Liver (tissue), 9 donors: ENCODE measurements around the gene MMS22L. TPM values are rescaled to one million over a fixed set of nuclear protein-coding genes. Genes with fewer than 3 reads are reported as not detected.

Experiments
- DNase-seq: peaks from one replicate; pipeline ENCODE4 v3.0.0-alpha.2; 2017; ENCODE audit warnings: low spot score
- H3K27ac ChIP-seq, 2 donors: one replicate each; pipeline ENCODE4 v1.7.0; 2013; ENCODE audit warnings: inconsistent platforms in 2 of 2, low read length in 2 of 2, control low read depth in 1 of 2, low read depth in 1 of 2, mild to moderate bottlenecking in 1 of 2
- H3K27me3 ChIP-seq, 4 donors: one replicate each; pipeline versions ENCODE4 v1.6.1 to v1.7.0; 2013; ENCODE audit warnings: low read length in 3 of 4, inconsistent platforms in 1 of 4, mild to moderate bottlenecking in 1 of 4, moderate library complexity in 1 of 4; ENCODE audit not compliant: control insufficient read depth in 4 of 4, insufficient read depth in 4 of 4
- H3K36me3 ChIP-seq, 4 donors: one replicate each; pipeline versions ENCODE4 v1.6.1 to v1.7.0; 2013; ENCODE audit warnings: low read length in 3 of 4, mild to moderate bottlenecking in 3 of 4, low read depth in 1 of 4, moderate library complexity in 1 of 4; ENCODE audit not compliant: control insufficient read depth in 4 of 4, insufficient read depth in 3 of 4
- H3K4me1 ChIP-seq, 4 donors: one replicate each; pipeline versions ENCODE4 v1.6.1 to v1.7.0; 2013; ENCODE audit warnings: low read length in 3 of 4, mild to moderate bottlenecking in 3 of 4, moderate library complexity in 1 of 4; ENCODE audit not compliant: control insufficient read depth in 4 of 4, insufficient read depth in 4 of 4
- H3K4me3 ChIP-seq, 3 donors: one replicate each; pipeline versions ENCODE4 v1.6.1 to v1.7.0; 2013; ENCODE audit warnings: low read length in 3 of 3, control low read depth in 1 of 3, low read depth in 1 of 3, mild to moderate bottlenecking in 1 of 3
- H3K9ac ChIP-seq, 2 donors: one replicate each; pipeline ENCODE4 v1.7.0; 2013; ENCODE audit warnings: low read length in 2 of 2, mild to moderate bottlenecking in 2 of 2, moderate library complexity in 2 of 2, control low read depth in 1 of 2, low read depth in 1 of 2
- H3K9me3 ChIP-seq, 4 donors: one replicate each; pipeline versions ENCODE4 v1.6.1 to v1.7.0; 2013; ENCODE audit warnings: low read length in 3 of 4; ENCODE audit not compliant: control insufficient read depth in 4 of 4
- EGR1 ChIP-seq, 2 donors: IDR thresholded peaks; 2 replicates each; pipeline ENCODE4 v1.6.1; 2016 to 2018; ENCODE audit warnings: antibody characterized with exemption in 2 of 2, low read depth in 2 of 2
- FOXA1 ChIP-seq: IDR thresholded peaks from 2 replicates; pipeline ENCODE4 v1.6.1; 2016; ENCODE audit warnings: antibody characterized with exemption
- GABPA ChIP-seq, 2 donors: IDR thresholded peaks in 1 of 2; conservative IDR thresholded peaks in 1 of 2; 2 replicates each; pipeline ENCODE4 v1.6.1; 2016; ENCODE audit warnings: antibody characterized with exemption in 2 of 2, mild to moderate bottlenecking in 1 of 2, moderate library complexity in 1 of 2
- HNF4G ChIP-seq: IDR thresholded peaks from 2 replicates; pipeline ENCODE4 v1.6.1; 2016; ENCODE audit warnings: antibody characterized with exemption
- JUND ChIP-seq, 2 donors: IDR thresholded peaks; 2 replicates each; pipeline ENCODE4 v1.6.1; 2016; ENCODE audit warnings: antibody characterized with exemption in 2 of 2
- NR2F2 ChIP-seq: IDR thresholded peaks from 2 replicates; pipeline ENCODE4 v1.6.1; 2016; ENCODE audit warnings: antibody characterized with exemption
- RXRA ChIP-seq, 2 donors: IDR thresholded peaks; 2 replicates each; pipeline ENCODE4 v1.6.1; 2017 to 2018; ENCODE audit warnings: antibody characterized with exemption in 2 of 2, mild to moderate bottlenecking in 1 of 2
- YY1 ChIP-seq: IDR thresholded peaks from 2 replicates; pipeline ENCODE4 v1.6.1; 2016; ENCODE audit warnings: antibody characterized with exemption, mild to moderate bottlenecking
- WGBS: extraction: QIAGEN DNeasy Blood & Tissue Kit; methylation state at CpG from one replicate; pipeline ENCODE4 v1.1.7; 2013; 5-methylcytosine and 5-hydroxymethylcytosine counted together
- polyA plus RNA-seq, 2 donors: library from polyadenylated mRNA; stranded (reverse) in 1 of 2; unstranded in 1 of 2; fragments of 200-250 nt in 1 of 2; fragments of >200 nt in 1 of 2; fragmentation: Nextera tagmentation in 1 of 2; extraction: Ambion mirVana in 1 of 2; gene quantifications; one replicate each; pipeline versions ENCODE4 v1.2.1 to v1.2.3, GENCODE V29; 2013 to 2015
- total RNA-seq, 2 donors: library from RNA; depleted of rRNA; stranded (reverse); fragments of >200 nt; gene quantifications; one replicate each; pipeline ENCODE4 v1.2.3, GENCODE V29; 2014
- TF ChIP-seq, protein P1 (sequence below): IDR thresholded peaks from 2 replicates; pipeline ENCODE4 v1.6.1; 2016; ENCODE audit warnings: antibody characterized with exemption
- TF ChIP-seq, protein P2 (sequence below): fragments of 150-350 bp; IDR thresholded peaks from 2 replicates; pipeline ENCODE4 v1.5.1; 2017; ENCODE audit warnings: improper control_type of control experiment, low read depth, low read length; ENCODE audit not compliant: missing input control
- TF ChIP-seq, protein P3 (sequence below): IDR thresholded peaks from 2 replicates; pipeline ENCODE4 v1.6.1; 2016; ENCODE audit warnings: antibody characterized with exemption
- TF ChIP-seq, protein P4 (sequence below): IDR thresholded peaks from 2 replicates; pipeline ENCODE4 v1.6.1; 2016; ENCODE audit warnings: antibody characterized with exemption, mild to moderate bottlenecking
- donor health status: healthy.
- donor health status: healthy.
- donor health status: healthy.
- donor health status: healthy.
- donor health status: healthy.

The MMS22L gene
- total and polyA plus RNA-seq, 4 donors: 0.32 to 14.9 (median 2.6) TPM

DNA sequence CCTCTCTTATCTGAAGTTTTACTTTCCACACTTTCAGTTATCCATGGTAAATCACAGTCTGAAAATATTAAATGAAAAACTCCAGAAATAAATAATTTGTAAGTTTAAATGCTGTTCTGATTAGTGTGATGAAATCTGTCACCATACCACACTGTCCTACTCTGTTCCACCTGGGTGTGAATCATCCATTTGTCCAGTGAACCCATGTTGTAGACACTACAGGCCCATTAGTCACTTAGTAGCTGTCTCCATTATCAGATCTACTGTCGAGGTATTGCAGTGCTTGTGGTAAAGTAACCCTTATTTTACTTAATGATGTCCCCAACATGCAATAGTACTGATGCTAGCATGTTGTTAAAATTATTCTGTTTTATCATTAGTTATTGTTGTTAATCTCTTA, 29.2 kb upstream of the MMS22L start:
- whole genome bisulfite sequencing: 55% methylated on average over 1 of the region's 1 CpG
- DNase-seq: no peak
- H3K27ac ChIP-seq: no peak overlapping the region
- H3K9me3 ChIP-seq: no peaks in the 10 kb centered on the region
- H3K4me3 ChIP-seq: no peak overlapping the region
- H3K9ac ChIP-seq: no peak overlapping the region
- H3K4me1 ChIP-seq: no peaks in the 10 kb centered on the region
- no peaks in the 10 kb centered on the region for H3K36me3 ChIP-seq
- H3K27me3 ChIP-seq: no peaks in the 10 kb centered on the region
- TF ChIP-seq NR2F2 (no peak), GABPA (IDR thresholded peaks at IDR 0.05 in 1 of 2, conservative IDR thresholded peaks at IDR 0.05 in 1 of 2) (no peak), EGR1 (IDR thresholded peaks at IDR 0.05; ENCODE audit: low read depth in 2 of 2) (no peak), RXRA (IDR thresholded peaks at IDR 0.05) (no peak)
- TF ChIP-seq, protein P1, sequence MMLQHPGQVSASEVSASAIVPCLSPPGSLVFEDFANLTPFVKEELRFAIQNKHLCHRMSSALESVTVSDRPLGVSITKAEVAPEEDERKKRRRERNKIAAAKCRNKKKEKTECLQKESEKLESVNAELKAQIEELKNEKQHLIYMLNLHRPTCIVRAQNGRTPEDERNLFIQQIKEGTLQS: no peak
- TF ChIP-seq, protein P2, sequence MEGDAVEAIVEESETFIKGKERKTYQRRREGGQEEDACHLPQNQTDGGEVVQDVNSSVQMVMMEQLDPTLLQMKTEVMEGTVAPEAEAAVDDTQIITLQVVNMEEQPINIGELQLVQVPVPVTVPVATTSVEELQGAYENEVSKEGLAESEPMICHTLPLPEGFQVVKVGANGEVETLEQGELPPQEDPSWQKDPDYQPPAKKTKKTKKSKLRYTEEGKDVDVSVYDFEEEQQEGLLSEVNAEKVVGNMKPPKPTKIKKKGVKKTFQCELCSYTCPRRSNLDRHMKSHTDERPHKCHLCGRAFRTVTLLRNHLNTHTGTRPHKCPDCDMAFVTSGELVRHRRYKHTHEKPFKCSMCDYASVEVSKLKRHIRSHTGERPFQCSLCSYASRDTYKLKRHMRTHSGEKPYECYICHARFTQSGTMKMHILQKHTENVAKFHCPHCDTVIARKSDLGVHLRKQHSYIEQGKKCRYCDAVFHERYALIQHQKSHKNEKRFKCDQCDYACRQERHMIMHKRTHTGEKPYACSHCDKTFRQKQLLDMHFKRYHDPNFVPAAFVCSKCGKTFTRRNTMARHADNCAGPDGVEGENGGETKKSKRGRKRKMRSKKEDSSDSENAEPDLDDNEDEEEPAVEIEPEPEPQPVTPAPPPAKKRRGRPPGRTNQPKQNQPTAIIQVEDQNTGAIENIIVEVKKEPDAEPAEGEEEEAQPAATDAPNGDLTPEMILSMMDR: no peak
- TF ChIP-seq, protein P3, sequence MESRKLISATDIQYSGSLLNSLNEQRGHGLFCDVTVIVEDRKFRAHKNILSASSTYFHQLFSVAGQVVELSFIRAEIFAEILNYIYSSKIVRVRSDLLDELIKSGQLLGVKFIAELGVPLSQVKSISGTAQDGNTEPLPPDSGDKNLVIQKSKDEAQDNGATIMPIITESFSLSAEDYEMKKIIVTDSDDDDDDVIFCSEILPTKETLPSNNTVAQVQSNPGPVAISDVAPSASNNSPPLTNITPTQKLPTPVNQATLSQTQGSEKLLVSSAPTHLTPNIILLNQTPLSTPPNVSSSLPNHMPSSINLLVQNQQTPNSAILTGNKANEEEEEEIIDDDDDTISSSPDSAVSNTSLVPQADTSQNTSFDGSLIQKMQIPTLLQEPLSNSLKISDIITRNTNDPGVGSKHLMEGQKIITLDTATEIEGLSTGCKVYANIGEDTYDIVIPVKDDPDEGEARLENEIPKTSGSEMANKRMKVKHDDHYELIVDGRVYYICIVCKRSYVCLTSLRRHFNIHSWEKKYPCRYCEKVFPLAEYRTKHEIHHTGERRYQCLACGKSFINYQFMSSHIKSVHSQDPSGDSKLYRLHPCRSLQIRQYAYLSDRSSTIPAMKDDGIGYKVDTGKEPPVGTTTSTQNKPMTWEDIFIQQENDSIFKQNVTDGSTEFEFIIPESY: no peak

DNA sequence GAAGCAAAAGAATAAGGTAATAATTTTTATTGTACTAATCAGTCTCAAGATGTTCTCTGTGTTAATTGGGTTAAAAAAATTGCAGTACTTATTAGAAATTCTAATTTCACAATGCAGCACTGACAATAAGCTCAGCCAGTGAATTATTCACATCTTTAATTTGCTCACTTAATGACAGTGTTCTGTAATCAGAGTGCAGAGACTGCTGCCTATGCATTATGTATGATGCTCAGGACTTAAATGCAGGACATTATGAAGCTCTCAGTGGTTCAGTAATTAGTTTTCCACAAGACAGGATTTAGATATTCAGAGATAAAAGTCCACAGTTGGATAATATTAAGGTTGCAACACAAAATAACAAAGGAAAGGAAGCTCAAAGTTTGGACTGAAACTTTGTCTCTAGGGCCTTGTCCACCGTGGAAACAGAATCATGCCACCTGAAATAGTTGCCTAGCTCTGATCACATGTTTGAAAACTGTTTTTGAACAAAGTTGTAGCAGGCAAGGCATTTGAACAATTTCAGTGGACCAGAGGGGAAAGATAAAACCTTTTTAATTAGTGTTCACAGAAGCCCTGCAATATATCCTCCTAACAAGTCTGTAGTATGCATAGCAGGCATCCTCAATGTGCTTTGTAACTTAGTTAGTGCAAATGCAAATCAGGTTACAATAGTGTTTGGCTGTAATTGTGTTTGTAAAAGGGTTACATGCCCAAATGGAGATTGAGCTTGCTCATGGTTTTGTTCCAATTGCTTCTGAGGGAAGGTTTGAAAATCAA, 23.7 kb upstream of the MMS22L start:
- no peak for TF ChIP-seq HNF4G
- TF ChIP-seq YY1: no peak
- TF ChIP-seq, protein P1: no peak
- TF ChIP-seq FOXA1: no peak
- TF ChIP-seq, protein P4, sequence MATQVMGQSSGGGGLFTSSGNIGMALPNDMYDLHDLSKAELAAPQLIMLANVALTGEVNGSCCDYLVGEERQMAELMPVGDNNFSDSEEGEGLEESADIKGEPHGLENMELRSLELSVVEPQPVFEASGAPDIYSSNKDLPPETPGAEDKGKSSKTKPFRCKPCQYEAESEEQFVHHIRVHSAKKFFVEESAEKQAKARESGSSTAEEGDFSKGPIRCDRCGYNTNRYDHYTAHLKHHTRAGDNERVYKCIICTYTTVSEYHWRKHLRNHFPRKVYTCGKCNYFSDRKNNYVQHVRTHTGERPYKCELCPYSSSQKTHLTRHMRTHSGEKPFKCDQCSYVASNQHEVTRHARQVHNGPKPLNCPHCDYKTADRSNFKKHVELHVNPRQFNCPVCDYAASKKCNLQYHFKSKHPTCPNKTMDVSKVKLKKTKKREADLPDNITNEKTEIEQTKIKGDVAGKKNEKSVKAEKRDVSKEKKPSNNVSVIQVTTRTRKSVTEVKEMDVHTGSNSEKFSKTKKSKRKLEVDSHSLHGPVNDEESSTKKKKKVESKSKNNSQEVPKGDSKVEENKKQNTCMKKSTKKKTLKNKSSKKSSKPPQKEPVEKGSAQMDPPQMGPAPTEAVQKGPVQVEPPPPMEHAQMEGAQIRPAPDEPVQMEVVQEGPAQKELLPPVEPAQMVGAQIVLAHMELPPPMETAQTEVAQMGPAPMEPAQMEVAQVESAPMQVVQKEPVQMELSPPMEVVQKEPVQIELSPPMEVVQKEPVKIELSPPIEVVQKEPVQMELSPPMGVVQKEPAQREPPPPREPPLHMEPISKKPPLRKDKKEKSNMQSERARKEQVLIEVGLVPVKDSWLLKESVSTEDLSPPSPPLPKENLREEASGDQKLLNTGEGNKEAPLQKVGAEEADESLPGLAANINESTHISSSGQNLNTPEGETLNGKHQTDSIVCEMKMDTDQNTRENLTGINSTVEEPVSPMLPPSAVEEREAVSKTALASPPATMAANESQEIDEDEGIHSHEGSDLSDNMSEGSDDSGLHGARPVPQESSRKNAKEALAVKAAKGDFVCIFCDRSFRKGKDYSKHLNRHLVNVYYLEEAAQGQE: no peak
- TF ChIP-seq JUND (IDR thresholded peaks at IDR 0.05): no peak
- WGBS: 58% methylated on average over 1 of the region's 1 CpG
- no peaks in the 10 kb centered on the region for H3K4me1 ChIP-seq
- no peak for DNase-seq
- no peaks in the 10 kb centered on the region for H3K36me3 ChIP-seq
- no peaks in the 10 kb centered on the region for H3K9me3 ChIP-seq
- H3K9ac ChIP-seq: no peak overlapping the region
- H3K4me3 ChIP-seq: no peak overlapping the region
- no peaks in the 10 kb centered on the region for H3K27me3 ChIP-seq
- H3K27ac ChIP-seq: no peak overlapping the region
